OCI-LY7 (cell line): ENCODE results near the gene PITHD1.
"Not testable (repeated sequence)": the region's sequence is repeated elsewhere in the genome, so short reads cannot be mapped to it uniquely, and the experiment has no call there.

Experiments
- CTCF ChIP-seq: fragments of 200-600 bp; sonication (generic); conservative IDR thresholded peaks from 2 replicates; pipeline ENCODE4 v1.5.1; 2014; ENCODE audit warnings: mild to moderate bottlenecking, antibody characterized with exemption, low read length, moderate library complexity, mixed read lengths
- EZH2phosphoT487 ChIP-seq: fragments of 200-600 bp; sonication (generic); IDR thresholded peaks from 2 replicates; pipeline ENCODE4 v1.6.1; 2018; ENCODE audit warnings: low read depth, borderline replicate concordance, mild to moderate bottlenecking, mixed run types, antibody characterized with exemption, low read length, moderate library complexity, mixed read lengths

- not testable (repeated sequence) for TF ChIP-seq CTCF, EZH2phosphoT487
Measured at GRCh38 chr1:23826590-23826989, 48.4 kb downstream of the PITHD1 start.
